CD4-positive, alpha-beta T cell treated with Interleukin-15 for 4 hours (primary cell): Measurements from ENCODE around the gene TMEM63A.
"Not testable (repeated sequence)": the region's sequence is repeated elsewhere in the genome, so short reads cannot be mapped to it uniquely, and the experiment has no call there.

Source experiments
- DNase-seq: peaks from one replicate; pipeline ENCODE4 v3.0.0-alpha.2; 2020; ENCODE audit warnings: low spot score

Gene TMEM63A

GRCh38 chr1:225881959-225882693, at the start of gene TMEM63A:
TMEM63A (minus strand) TSS chr1:225882380; CDS start chr1:225877580, 4,800 bp downstream.
- DNase-seq = peak; percentile 90

- no peak for DNase-seq
These were observed 49.3 kb upstream of the TMEM63A start for GRCh38 chr1:225931270-225932136.

DNA sequence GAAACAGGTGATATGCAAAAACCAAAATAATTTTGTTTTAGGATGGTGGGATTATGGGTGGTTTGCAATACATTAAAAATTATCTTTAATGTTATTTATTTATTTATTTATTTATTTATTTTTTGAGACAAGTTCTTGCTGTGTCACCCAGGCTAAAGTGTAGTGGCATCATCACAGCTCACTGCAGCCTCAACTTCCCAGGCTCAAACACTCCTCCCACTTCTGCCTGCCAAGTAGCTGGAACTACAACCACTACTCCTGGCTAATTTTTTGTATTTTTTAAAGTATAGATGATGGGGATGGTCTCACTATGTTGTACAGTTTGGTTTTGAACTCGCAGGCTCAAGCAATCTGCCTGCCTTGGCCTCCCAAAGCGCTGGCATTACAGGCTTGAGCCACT, 48.4 kb upstream of the TMEM63A start:
- no peak for DNase-seq

- not testable (repeated sequence) for DNase-seq
These were observed 47.3 kb upstream of the TMEM63A start for GRCh38 chr1:225929462-225929861.

DNA sequence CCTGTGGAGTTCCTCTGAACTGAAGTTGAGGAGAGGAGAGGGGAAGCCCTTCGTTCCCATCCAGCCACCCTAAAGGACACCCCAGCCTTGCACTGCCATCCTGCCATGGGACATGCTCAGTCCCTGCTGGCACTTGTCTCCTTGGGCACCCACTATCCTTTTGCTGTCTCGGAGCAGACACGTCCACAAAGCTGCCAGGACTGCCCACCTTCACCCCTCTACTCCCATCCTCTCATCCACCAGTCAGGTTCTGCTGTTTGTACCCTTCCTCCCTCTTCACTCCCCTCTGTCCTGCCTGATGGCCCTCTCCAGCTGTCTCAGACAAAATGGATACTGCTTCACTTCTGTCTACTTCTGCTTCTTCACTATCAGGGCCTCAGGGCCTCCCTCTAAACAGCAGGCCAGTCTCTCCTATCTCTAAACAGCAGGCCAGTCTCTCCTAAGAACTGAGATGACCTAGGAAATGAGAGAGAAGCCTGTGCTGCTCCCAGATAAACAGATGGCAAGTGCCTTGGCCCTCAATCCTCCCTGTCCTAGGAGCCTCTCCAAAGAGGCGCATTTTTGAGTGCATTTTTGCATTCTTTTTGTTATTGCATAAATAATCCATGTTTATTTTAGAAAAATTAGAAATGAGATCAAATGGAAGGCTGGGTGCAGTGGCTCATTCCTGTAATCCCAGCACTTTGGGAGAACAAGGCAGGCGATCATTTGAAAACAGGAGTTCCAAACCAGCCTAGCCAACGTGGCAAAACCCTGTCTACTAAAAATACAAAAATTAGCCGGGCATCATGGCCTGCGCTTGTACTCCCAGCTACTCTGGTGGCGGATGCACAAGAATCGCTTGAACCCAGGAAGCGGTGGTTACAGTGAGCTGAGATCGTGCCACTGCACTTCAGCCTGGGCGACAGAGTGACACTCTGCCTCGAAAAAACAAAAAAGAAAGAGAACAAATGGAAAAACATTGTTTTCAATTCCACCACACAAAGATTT, 46.3 kb upstream of the TMEM63A start:
- DNase-seq = peak; percentile 28

DNA sequence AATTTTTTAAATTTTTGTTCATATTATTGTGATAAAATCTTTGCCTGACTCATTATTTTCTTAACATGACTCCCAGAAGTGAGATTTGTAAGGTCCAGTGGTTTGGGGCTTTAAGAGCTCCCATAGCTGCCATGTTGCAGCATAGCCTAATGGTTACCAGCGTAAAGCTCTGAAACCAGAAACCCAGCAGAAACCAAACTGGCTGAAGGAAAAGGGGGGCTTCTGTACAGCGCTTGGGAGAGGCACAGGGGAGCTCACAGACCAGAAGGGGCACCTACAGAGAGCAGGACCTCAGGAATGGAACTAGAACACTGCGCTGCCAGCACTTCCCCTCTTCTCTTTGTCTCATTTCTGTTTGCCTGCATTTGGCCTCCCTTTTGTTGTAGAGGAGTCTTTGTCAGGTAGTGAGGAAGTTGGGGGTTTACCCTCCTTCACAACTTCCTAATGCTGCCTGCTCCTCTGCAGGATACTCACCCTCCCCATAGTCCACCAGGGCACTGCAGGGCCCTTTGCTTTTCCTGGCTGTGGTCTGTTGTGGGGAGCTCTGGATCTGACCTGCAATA, 44.5 kb upstream of the TMEM63A start:
- no peak for DNase-seq

DNA sequence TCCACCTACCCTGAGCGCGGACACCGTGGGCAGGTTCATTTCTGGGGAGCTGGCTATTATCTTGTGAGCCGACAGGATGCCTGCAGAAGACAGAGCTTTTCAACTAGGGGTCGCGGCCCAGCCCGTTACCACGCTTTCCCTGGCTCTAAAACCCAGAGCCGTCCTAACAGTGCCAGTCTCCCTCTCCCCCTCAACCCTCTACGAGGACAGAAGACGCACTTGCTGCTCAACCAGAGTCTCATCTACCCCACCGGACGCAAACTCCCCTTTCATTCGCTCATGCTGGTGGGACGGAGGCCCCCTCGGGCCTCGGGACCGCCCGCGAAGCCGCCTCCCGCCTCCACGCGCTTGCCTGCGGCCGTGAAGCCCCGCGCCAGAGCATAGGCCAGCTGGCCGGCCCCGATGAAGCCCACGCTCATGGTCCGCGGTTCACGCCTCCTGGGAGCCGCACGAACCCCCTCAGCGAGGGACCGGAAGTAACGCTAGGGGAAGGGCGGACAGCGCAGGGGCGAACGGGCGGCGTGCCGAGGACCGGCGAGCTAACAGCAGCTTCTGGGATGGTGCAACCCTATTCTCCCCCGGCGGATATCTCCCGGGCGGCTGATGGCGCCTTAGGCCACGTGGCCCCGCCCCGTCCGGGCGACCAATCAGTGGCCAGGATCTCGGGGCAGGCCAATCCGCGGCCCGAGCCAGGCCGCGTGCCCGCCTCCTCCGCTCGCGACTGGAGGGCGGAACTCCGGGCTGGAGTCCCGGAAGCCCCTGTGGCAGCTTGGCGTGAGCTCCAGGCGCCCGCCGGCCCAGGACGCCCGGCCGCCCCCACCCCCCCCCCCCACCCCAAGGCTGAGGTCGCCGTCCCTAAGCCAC, 41.7 kb upstream of the TMEM63A start, which contains the start of gene PYCR2:
Gene PYCR2 (minus strand): TSS at position 559 of the 864 bp plus-strand sequence. CDS start 140 bp downstream, at position 419.
- peak; percentile 96 for DNase-seq

DNA sequence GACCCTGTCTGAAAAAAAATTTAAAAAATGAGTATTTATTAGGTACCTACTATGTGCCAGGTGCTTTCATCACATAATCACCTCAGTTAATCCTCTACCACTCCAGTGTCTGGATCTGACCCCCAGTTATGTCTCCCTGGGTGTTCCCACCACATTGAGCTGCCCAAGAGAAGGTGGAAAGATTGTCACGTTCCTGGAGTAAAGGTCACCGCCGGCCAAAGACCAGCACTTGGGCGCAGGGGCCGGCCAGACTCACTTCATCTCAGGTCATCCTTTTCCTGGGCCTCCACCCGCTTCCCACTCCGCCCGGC, 41.2 kb upstream of the TMEM63A start:
- no peak for DNase-seq

DNA sequence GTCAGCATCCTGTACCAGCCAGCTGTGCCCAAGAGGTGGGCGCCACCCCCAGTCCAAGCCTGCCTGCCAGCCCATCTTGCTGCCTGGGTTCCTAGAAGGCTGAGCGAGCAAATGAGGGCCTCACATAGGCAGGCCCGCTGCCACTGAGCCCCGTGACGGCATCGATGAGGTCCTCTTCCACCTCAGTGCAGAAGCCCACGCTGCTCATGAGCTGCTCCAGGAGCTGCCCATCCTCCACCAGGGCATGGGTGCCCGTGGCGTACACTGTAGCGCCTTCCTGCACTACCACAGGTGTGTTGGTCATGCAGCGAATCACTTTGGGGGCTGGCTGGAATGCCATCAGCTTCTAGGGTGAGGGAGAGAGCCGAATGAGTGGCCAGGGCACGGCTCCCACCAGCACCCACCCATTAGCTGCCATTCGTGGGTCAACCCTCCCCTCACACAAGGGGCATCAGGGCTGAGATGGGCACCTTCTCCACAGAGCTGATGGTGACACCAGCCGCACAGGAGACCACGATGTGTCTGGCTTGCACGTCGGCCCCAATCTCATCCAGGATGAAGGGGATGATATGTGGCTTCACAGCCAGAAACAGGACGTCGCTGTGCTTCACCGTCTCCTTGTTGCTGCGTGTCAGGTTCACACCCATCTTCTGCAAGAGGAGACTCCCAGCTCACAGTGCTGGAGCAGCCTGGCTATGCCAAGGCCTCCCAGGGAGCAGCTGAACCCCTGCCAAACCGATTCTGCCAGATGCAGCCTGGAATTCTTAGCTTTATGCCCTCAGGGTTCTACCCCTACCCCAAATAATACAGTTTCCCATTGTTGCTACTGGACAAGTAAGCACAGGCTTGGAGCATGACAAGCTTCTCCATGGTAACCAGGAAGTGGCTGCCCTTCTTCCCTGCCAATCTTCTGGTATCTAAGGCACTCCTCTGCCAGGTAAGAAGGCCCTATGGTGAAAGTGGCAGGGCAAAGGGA, 39.8 kb upstream of the TMEM63A start:
- DNase-seq = no peak

GRCh38 chr1:225919906-225920305, 37.7 kb upstream of the TMEM63A start:
- peak; percentile 21 for DNase-seq

DNA sequence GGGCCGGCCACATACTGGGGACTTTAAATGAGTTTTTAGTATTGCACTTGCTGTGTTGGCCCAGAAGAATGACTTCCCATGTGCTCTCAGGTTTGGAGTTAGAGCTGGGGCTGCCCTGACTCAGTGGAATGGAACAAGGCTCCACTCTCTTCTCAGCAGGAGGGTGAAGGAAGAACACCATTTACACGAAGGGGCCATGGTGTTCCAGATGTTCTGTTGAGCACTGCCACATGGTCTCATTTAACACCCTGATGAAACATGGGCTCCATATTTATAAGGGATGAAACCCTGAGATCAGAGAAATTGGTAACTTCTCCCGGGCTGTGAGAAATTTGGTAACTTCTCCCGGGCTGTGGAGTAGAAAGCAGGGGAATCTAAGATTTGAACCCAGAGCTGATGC, 36.1 kb upstream of the TMEM63A start:
- no peak for DNase-seq

GRCh38 chr1:225917536-225917935, 35.4 kb upstream of the TMEM63A start:
- DNase-seq = no peak

DNA sequence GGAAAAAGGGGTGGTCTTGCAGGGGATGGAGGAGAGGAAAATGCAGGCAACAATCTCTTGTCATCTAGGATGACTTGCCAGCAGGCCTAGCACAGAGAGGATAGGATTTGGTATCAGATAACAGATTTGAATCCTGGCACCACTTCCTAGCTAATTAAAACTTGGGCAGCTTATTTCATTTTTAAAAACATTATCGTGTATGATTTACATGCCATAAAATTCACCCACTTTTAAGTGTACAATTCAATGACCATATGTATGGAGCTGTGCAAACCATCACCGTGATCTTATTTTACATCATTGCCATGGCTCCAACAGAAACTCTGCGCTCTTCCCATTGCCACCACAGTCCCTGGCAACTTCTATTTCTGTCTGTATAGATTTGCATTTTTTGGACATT, 34.9 kb upstream of the TMEM63A start:
- DNase-seq = no peak

GRCh38 chr1:225915538-225915991, 33.4 kb upstream of the TMEM63A start:
- DNase-seq = no peak

- no peak for DNase-seq
These were observed 32.8 kb upstream of the TMEM63A start for GRCh38 chr1:225914947-225915346.

DNA sequence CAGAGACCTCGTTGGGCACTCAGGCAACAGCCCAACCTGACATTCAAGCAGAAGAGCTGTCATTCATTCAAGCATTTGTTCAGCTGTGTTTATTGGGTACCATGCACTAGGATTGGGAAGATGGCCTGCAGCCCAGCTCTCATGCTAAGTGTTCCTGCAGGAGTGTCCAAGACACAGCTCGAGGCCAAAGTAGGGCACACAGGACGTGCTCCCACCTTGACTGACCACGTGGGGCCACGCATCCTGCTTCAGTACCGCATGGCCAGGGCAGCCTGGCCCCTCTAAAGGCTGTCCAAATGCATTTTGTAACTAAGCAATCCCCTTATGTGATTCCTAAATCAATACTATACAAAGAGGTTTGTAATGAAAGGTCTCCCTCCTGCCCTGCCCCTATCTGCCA, 32.2 kb upstream of the TMEM63A start:
- no peak for DNase-seq

- peak; percentile 67 for DNase-seq
These were observed 29.3 kb upstream of the TMEM63A start for GRCh38 chr1:225911191-225912130.

- no peak for DNase-seq
These were observed 27.3 kb upstream of the TMEM63A start for GRCh38 chr1:225909477-225909876.
